D721Med (cell line): Measurements from ENCODE around the gene NOTCH4.

Experiments
- DNase-seq: peaks from one replicate; pipeline ENCODE4 v3.0.0; 2011; ENCODE audit warnings: low spot score; ENCODE audit not compliant: insufficient read length
- FAIRE-seq: peaks from 2 replicates; lab custom pipeline; 2011; peaks lifted over from hg19 to GRCh38; lab: Jason Lieb, UNC
- TF ChIP-seq, protein P1 (sequence below): IDR thresholded peaks from 2 replicates; pipeline ENCODE4 v1.5.1; 2012; ENCODE audit warnings: mild to moderate bottlenecking, control low read depth; ENCODE audit not compliant: insufficient read depth; ENCODE audit errors: missing control alignments

NOTCH4 gene

DNA sequence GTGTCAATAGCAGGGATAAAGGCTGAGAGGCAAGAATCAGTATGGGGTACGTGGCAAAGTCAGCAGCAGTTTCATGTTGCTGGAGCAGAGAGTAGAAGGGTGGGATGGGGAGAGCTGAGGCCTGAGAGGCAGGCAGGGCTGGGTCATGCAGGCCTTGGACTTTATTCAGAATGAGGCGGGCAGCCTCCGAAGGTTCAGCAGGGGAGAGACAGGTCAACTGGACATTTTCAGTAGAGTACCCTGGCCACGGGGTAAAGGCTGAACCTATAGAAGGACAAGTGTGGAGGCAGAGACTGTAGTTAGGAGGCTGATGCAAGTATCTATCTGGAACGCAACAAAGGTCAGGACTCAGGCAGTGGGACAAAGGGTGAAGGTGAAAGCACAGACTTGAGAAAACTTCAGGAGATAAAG, 13.7 kb downstream of the NOTCH4 start:
- no peak for FAIRE-seq
- TF ChIP-seq, protein P1, sequence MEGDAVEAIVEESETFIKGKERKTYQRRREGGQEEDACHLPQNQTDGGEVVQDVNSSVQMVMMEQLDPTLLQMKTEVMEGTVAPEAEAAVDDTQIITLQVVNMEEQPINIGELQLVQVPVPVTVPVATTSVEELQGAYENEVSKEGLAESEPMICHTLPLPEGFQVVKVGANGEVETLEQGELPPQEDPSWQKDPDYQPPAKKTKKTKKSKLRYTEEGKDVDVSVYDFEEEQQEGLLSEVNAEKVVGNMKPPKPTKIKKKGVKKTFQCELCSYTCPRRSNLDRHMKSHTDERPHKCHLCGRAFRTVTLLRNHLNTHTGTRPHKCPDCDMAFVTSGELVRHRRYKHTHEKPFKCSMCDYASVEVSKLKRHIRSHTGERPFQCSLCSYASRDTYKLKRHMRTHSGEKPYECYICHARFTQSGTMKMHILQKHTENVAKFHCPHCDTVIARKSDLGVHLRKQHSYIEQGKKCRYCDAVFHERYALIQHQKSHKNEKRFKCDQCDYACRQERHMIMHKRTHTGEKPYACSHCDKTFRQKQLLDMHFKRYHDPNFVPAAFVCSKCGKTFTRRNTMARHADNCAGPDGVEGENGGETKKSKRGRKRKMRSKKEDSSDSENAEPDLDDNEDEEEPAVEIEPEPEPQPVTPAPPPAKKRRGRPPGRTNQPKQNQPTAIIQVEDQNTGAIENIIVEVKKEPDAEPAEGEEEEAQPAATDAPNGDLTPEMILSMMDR: no peak
- DNase-seq: no peak

DNA sequence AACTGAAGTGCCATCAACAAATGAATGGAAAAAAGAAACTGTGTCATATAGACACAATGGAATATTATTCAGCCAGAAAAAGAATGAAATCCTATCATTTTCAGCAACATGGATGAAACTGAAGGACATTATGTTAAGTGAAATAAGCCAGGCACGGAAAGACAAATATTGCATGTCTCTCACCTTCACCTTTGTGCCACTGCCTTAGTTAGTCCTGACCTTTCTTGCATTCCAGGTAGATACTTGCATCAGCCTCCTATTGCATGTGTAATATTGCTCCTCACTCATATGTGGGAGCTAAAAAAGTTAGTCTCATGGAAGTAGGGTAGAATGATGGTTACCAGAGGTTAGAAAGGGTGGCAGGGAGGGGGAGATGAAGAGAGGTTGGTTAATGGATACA, 14.9 kb downstream of the NOTCH4 start:
- TF ChIP-seq, protein P1: no peak
- no peak for FAIRE-seq
- DNase-seq: no peak

DNA sequence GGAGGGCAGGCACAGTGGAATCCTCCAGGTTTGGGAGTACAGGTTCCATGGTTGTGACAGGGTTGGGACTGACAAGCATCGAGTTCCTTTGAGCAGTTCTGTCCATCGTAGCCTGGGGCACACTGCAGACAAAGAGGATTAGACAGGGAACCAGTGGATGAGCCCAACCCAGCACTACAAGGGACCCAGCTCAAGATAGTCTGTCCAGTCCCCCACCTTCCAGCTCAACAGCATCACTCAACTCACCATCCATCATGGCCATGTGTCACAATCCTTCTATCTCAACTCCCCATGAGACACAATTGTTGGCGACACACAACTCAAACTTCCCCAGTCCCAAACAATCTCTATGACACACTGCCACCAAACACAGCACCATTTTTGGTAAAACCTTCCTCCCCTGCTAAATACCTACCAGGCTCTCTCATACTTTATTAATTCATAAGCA, 19.6 kb downstream of the NOTCH4 start:
- DNase-seq (no peak), FAIRE-seq (no peak)
- TF ChIP-seq, protein P1: no peak

DNA sequence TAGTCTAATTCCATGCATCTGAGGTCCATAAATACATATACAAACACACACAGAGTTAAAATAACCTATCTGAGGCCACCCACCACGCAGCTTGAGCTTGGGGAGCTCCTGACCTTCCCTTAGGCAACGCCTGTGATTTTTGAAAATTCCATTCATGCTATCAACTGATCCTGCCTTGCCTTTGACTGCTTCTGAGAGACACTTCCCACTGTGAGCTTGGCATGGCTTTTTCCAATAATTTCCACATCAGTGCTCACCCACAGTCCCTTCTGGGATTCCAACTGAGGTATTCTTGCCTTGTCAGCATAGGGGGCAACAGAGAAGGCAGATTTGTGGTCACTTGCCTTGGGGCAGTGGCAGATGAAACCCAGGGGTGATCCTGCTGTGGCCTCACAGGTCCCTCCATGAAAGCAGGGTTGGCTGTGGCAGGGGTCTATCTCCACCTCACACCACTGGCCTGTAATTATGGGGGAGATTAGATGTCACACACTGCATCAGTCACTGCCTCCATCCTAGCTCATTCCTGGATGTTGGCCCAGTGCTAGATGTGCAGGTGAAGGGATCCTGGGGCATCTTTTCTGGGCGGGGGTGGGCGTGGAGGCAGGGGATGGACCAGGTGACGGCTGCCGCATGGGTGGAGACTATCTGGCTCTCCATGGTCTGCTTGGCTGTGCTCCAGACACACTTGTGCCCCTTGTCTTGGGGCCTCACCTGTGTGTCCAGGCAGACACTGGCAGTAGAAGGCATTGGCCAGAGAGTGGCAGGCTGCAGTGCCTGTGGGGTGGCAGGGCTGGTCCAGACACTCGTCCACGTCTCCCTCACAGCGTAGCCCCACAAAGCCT, 20.2 kb downstream of the NOTCH4 start:
- TF ChIP-seq, protein P1: no peak
- FAIRE-seq (no peak), DNase-seq (no peak)

DNA sequence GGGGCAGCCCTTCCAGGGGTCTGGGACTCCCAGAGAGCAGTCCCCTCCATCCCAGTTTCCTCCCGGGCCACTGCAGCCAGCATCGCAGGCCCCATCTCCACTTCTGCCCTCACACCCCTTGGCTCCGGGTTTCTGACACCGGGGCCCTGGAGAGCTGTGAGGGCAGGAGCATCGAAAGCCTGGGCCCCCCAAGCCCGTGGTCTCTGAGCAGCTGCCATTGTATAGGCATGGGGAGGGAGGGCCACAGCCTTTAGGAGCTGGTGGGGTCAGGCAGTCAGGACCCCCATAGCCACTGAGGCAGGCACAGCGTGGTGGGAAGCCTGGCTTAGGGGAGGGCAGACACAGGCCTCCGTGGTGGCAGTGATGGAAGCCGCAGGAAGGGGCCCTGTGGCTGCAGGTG, 21.7 kb downstream of the NOTCH4 start:
- TF ChIP-seq, protein P1: no peak
- DNase-seq (no peak), FAIRE-seq (no peak)

DNA sequence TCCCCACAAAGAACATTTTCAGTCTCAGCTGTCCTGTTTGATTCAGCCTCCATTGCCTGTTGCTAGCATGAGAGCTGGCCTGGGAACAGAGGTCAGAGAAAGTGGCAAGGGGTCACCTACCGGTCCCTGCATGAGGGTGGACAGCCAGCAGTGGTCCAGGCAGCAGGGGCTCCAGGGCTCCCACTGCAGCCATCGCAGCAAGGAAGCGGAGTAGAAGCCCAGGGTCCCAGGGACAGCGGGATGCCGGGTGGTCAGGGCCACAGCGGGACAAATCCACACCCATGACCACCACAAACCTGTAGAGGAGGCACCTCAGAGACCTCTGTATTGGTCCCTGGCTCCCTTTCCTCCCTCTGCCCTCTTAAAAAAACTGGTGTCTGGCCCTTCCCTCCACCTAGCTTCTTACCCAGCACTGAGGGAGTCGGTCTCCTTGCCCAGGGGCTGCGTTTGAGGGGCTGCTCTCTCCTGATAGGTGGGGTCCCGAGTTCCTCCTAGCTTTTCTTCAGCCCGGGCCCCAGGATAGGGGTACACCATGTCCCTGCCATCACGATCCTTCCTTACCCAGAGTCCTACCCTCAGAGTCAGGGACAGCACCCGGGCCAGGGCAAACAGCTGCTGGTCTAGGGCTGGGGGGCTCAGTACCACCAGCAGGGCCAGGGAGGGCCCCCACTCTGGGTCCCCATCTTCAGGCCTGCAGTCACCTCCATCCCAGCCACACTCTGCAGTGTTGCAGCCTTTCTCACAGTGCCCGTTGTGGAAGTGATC, 23.0 kb downstream of the NOTCH4 start:
- TF ChIP-seq, protein P1: no peak
- FAIRE-seq (no peak), DNase-seq (no peak)
